Immature natural killer cell (primary cell): ENCODE results near the gene ZNF205. TPM values are rescaled to one million over a fixed set of nuclear protein-coding genes. Genes with fewer than 3 reads are reported as not detected.

Experiments
- polyA plus RNA-seq, 3 donors: library from polyadenylated mRNA; unstranded; fragments of 300-500 nt; fragmentation: Illumina TruSeq; gene quantifications; one replicate each; pipeline ENCODE4 v1.2.3, GENCODE V29; 2021

Gene ZNF205
- polyA plus RNA-seq, 3 donors from 2014 or later: 0.13 TPM; not detected in 2

Other genes with a start within 250 kb of the ZNF205 start
- 10 to 100 TPM; 15.9 to 24.5 (median 18.3) TPM for gene FLYWCH2, start 229.4 kb upstream of the ZNF205 start, polyA plus RNA-seq
- 10 to 100 TPM in 1 of 3 donors, 1 to 10 TPM in 2; 2.5 to 16.1 (median 4.8) TPM for gene FLYWCH1, start 200.7 kb upstream of the ZNF205 start, polyA plus RNA-seq
- not detected for gene KREMEN2, start 148.3 kb upstream of the ZNF205 start, polyA plus RNA-seq
- gene PAQR4, start 143.2 kb upstream of the ZNF205 start, polyA plus RNA-seq: 1 to 10 TPM; 2.7 to 3.5 (median 2.7) TPM
- gene PKMYT1, start 132.1 kb upstream of the ZNF205 start, polyA plus RNA-seq: 1 to 10 TPM in 2 of 3 donors, not detected in 1; 3.2 to 4.3 TPM
- not detected for gene CLDN9, start 99.7 kb upstream of the ZNF205 start, polyA plus RNA-seq
- gene CLDN6, start 94.4 kb upstream of the ZNF205 start, polyA plus RNA-seq: not detected
- 1 to 10 TPM; 1.2 to 1.4 (median 1.4) TPM for gene TNFRSF12A, start 92.2 kb upstream of the ZNF205 start, polyA plus RNA-seq
- gene HCFC1R1, start 88.6 kb upstream of the ZNF205 start, polyA plus RNA-seq: 10 to 100 TPM; 17.2 to 37.3 (median 21.5) TPM
- 10 to 100 TPM; 40.1 to 45.4 (median 42.1) TPM for gene THOC6, start 88.6 kb upstream of the ZNF205 start, polyA plus RNA-seq
- not detected for gene BICDL2, start 75.6 kb upstream of the ZNF205 start, polyA plus RNA-seq
- gene MMP25, start 66.0 kb upstream of the ZNF205 start, polyA plus RNA-seq: 1 to 10 TPM in 1 of 3 donors, under 1 TPM in 2; 0.19 to 2.2 (median 0.73) TPM
- 1,000 to 10,000 TPM in 1 of 3 donors, 100 to 1,000 TPM in 2; 878 to 1,331 (median 944) TPM for gene IL32, start 46.9 kb upstream of the ZNF205 start, polyA plus RNA-seq
- gene ZSCAN10, start 13.3 kb upstream of the ZNF205 start, polyA plus RNA-seq: under 1 TPM in 1 of 3 donors, not detected in 2; 0.13 TPM
- 1 to 10 TPM; 1.7 to 4.5 (median 2.4) TPM for gene ZNF213, start 22.4 kb downstream of the ZNF205 start, polyA plus RNA-seq
- gene OR1F1, start 75.6 kb downstream of the ZNF205 start, polyA plus RNA-seq: not detected
- 10 to 100 TPM in 1 of 3 donors, 1 to 10 TPM in 2; 6.2 to 14.5 (median 9.8) TPM for gene ZNF200, start 122.6 kb downstream of the ZNF205 start, polyA plus RNA-seq
- under 1 TPM in 2 of 3 donors, not detected in 1; 0.32 to 0.46 TPM for gene MEFV, start 144.0 kb downstream of the ZNF205 start, polyA plus RNA-seq
- 10 to 100 TPM; 38.2 to 51.0 (median 42.9) TPM for gene ZNF263, start 170.9 kb downstream of the ZNF205 start, polyA plus RNA-seq
- 1 to 10 TPM; 2.9 to 4.6 (median 3.9) TPM for gene TIGD7, start 192.8 kb downstream of the ZNF205 start, polyA plus RNA-seq
- gene ZNF75A, start 192.9 kb downstream of the ZNF205 start, polyA plus RNA-seq: 10 to 100 TPM; 10.8 to 24.9 (median 20.2) TPM
- gene OR2C1, start 243.3 kb downstream of the ZNF205 start, polyA plus RNA-seq: under 1 TPM in 1 of 3 donors, not detected in 2; 0.34 TPM